OCI-LY3 (cell line): ENCODE results near the gene MTCL1.

Experiments used
- EZH2phosphoT487 ChIP-seq: fragments of 200-600 bp; shearing (Covaris generic); IDR thresholded peaks from 2 replicates; pipeline ENCODE4 v1.6.1; 2018; ENCODE audit warnings: antibody characterized with exemption, mixed run types, low read depth
- TF ChIP-seq, protein P1 (sequence below): fragments of 200-600, 300-600 bp; sonication (generic); IDR thresholded peaks from 2 replicates; pipeline ENCODE4 v1.5.1; 2014; ENCODE audit warnings: antibody characterized with exemption, low read length, low read depth

DNA sequence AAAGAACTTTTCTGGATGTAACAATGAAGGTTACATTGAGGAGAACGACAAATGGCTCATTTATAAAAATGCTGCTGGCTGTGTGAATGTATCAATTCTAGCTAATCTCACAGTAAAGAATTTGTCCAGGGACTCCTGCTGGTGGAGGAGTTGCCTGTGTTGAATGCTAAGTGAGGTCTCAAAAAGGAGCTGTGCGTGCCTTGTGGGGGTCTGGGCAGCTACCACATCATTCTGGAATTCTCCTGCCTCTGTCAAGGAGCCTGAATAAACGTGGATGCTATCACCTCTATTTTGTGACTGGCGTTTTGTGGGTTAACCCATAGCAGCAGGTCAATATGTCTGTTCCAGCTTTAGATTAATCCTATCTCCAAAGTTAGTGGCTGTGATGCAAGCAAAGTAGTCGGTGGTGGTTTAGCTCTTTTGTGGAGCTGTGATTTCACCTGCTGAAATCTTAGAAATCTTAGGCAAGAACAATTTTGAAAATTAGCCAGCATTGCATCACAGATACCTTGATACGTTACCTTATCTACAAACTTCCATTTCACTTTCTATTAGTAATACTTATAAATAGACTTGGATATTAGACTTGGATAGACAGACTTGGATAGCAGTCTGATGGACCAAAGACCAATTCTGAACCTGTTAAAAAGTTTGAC is 96.8 kb downstream of the MTCL1 start:
- TF ChIP-seq, protein P1, sequence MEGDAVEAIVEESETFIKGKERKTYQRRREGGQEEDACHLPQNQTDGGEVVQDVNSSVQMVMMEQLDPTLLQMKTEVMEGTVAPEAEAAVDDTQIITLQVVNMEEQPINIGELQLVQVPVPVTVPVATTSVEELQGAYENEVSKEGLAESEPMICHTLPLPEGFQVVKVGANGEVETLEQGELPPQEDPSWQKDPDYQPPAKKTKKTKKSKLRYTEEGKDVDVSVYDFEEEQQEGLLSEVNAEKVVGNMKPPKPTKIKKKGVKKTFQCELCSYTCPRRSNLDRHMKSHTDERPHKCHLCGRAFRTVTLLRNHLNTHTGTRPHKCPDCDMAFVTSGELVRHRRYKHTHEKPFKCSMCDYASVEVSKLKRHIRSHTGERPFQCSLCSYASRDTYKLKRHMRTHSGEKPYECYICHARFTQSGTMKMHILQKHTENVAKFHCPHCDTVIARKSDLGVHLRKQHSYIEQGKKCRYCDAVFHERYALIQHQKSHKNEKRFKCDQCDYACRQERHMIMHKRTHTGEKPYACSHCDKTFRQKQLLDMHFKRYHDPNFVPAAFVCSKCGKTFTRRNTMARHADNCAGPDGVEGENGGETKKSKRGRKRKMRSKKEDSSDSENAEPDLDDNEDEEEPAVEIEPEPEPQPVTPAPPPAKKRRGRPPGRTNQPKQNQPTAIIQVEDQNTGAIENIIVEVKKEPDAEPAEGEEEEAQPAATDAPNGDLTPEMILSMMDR = no peak
- TF ChIP-seq EZH2phosphoT487 = no peak
